HG03025 (cell line): Measurements from ENCODE around the gene TFDP2.
"Not testable (repeated sequence)": the region's sequence is repeated elsewhere in the genome, so short reads cannot be mapped to it uniquely, and the experiment has no call there.

Experiments
- ATAC-seq: cut with Tn5 transposase; IDR thresholded peaks from one replicate; pipeline ENCODE4 v1.9.1; 2021; ENCODE audit warnings: mild to moderate bottlenecking, moderate library complexity; ENCODE audit not compliant: unreplicated experiment, low FRiP score

The TFDP2 gene

GRCh38 chr3:142027735-142028134 is 121.6 kb downstream of the TFDP2 start:
- ATAC-seq: no peak

GRCh38 chr3:142027300-142027699 is 122.0 kb downstream of the TFDP2 start:
- no peak for ATAC-seq

GRCh38 chr3:142026333-142026732 is 123.0 kb downstream of the TFDP2 start:
- no peak for ATAC-seq

GRCh38 chr3:142022381-142022780 is 127.0 kb downstream of the TFDP2 start:
- no peak for ATAC-seq

GRCh38 chr3:142021127-142021526 is 128.2 kb downstream of the TFDP2 start:
- ATAC-seq: no peak

- no peak for ATAC-seq
These were observed 129.5 kb downstream of the TFDP2 start for GRCh38 chr3:142019794-142020320.

- ATAC-seq: no peak
These were observed 135.4 kb downstream of the TFDP2 start for GRCh38 chr3:142013993-142014392.

GRCh38 chr3:142013326-142013980 is 135.9 kb downstream of the TFDP2 start:
- ATAC-seq: no peak

GRCh38 chr3:142009029-142009428 is 140.3 kb downstream of the TFDP2 start:
- ATAC-seq: no peak

GRCh38 chr3:142007710-142008399 is 141.5 kb downstream of the TFDP2 start:
- ATAC-seq: no peak

GRCh38 chr3:142004957-142005356 is 144.4 kb downstream of the TFDP2 start:
- not testable (repeated sequence) for ATAC-seq

- ATAC-seq: no peak
These were observed 145.3 kb downstream of the TFDP2 start for GRCh38 chr3:142004025-142004424.

- ATAC-seq: no peak
These were observed 146.1 kb downstream of the TFDP2 start for GRCh38 chr3:142003291-142003690.

GRCh38 chr3:142000325-142000870 is 148.9 kb downstream of the TFDP2 start:
- ATAC-seq: no peak

GRCh38 chr3:141998669-141999290 is 150.6 kb downstream of the TFDP2 start:
- no peak for ATAC-seq

- no peak for ATAC-seq
These were observed 152.9 kb downstream of the TFDP2 start for GRCh38 chr3:141996437-141996836.

- no peak for ATAC-seq
These were observed 154.5 kb downstream of the TFDP2 start for GRCh38 chr3:141994856-141995255.

- ATAC-seq: no peak
These were observed 156.8 kb downstream of the TFDP2 start for GRCh38 chr3:141992512-141992911.

GRCh38 chr3:141986548-141987107 is 162.7 kb downstream of the TFDP2 start:
- no peak for ATAC-seq

- no peak for ATAC-seq
These were observed 168.3 kb downstream of the TFDP2 start for GRCh38 chr3:141981084-141981483.
